PC-3 (cell line): ENCODE data around the gene RASAL2. TPM values are rescaled to one million over a fixed set of nuclear protein-coding genes. Genes with fewer than 3 reads are reported as not detected.

Experiments used
- ATAC-seq: fragments of 200-7000 bp; cut with Tn5 transposase; 2 replicates; pipeline ENCODE4 v1.9.1; 2020; ENCODE audit warnings: mild to moderate bottlenecking, moderate library complexity
- BruUV-seq: library from RNA; stranded (reverse); fragments of 400-500 nt; replicated peaks from 2 replicates; lab custom pipeline; 2021; lab: Mats Ljungman, UMichigan
- CTCF ChIA-PET: fragments of 300-600 bp; sonication (Branson Sonifier 250); formaldehyde crosslinking; loops from one replicate; lab custom pipeline; 2022; ENCODE audit warnings: antibody characterized with exemption; lab: Charles Lee
- POLR2A ChIA-PET: fragments of 300-600 bp; sonication (Branson Sonifier 250); formaldehyde crosslinking; loops from one replicate; lab custom pipeline; 2022; ENCODE audit warnings: antibody characterized with exemption; ENCODE audit not compliant: unreplicated experiment; lab: Charles Lee
- DNase-seq: peaks from one replicate; pipeline ENCODE4 v3.0.0-alpha.2; 2015
- H2AFZ ChIP-seq: fragments of 300-600 bp; sonication (generic); 2 replicates; pipeline ENCODE4 v1.6.0; 2016; ENCODE audit warnings: antibody characterized with exemption, low read length
- H3F3A ChIP-seq: fragments of 300-600 bp; sonication (generic); one replicate; pipeline ENCODE4 v1.6.0; 2017; ENCODE audit warnings: antibody characterized with exemption, low read length, control low read depth, mild to moderate bottlenecking; ENCODE audit not compliant: unreplicated experiment
- H3K27ac ChIP-seq: fragments of 300-600 bp; sonication (generic); 2 replicates; pipeline ENCODE4 v1.5.1; 2016; ENCODE audit warnings: mild to moderate bottlenecking, low read length
- H3K27me3 ChIP-seq: fragments of 300-600 bp; sonication (generic); 2 replicates; pipeline ENCODE4 v1.6.1; 2016; ENCODE audit warnings: low read length, mixed read lengths
- H3K36me3 ChIP-seq: fragments of 300-600 bp; sonication (generic); 2 replicates; pipeline ENCODE4 v1.6.1; 2016; ENCODE audit warnings: low read depth, mixed run types, low read length, mixed read lengths
- H3K4me1 ChIP-seq: fragments of 300-600 bp; sonication (generic); 2 replicates; pipeline ENCODE4 v1.5.1; 2016; ENCODE audit warnings: low read length; ENCODE audit not compliant: insufficient read depth
- H3K4me2 ChIP-seq: fragments of 300-600 bp; sonication (generic); 2 replicates; pipeline ENCODE4 v1.6.0; 2016; ENCODE audit warnings: low read length
- H3K4me3 ChIP-seq: fragments of 300-600 bp; sonication (generic); 2 replicates; pipeline ENCODE4 v1.5.1; 2016; ENCODE audit warnings: mild to moderate bottlenecking, low read length, mixed read lengths
- H3K79me2 ChIP-seq: fragments of 300-600 bp; sonication (generic); 2 replicates; pipeline ENCODE4 v1.6.1; 2017; ENCODE audit warnings: low read length, mixed read lengths
- H3K9ac ChIP-seq: fragments of 300-600 bp; sonication (generic); 2 replicates; pipeline ENCODE4 v1.6.0; 2016; ENCODE audit warnings: mild to moderate bottlenecking, low read length
- H3K9me2 ChIP-seq: fragments of 300-600 bp; sonication (generic); replicated peaks from 2 replicates; pipeline ENCODE4 v1.6.1; 2016; ENCODE audit warnings: mixed run types, low read length, mixed read lengths
- H3K9me3 ChIP-seq: fragments of 300-600 bp; sonication (generic); 2 replicates; pipeline ENCODE4 v1.6.1; 2016; ENCODE audit warnings: low read length, mixed read lengths
- H4K20me1 ChIP-seq: fragments of 300-600 bp; sonication (generic); 2 replicates; pipeline ENCODE4 v1.6.1; 2016; ENCODE audit warnings: low read length, mixed read lengths
- CTCF ChIP-seq: fragments of 300-600 bp; sonication (generic); conservative IDR thresholded peaks from 2 replicates; pipeline ENCODE4 v1.5.1; 2017; ENCODE audit warnings: antibody characterized with exemption, low read depth, mild to moderate bottlenecking, low read length
- EZH2 ChIP-seq: fragments of 300-600 bp; sonication (generic); IDR thresholded peaks from one replicate; pipeline ENCODE4 v1.6.1; 2017; ENCODE audit warnings: antibody characterized with exemption, mild to moderate bottlenecking, low read length; ENCODE audit not compliant: unreplicated experiment
- EZH2phosphoT487 ChIP-seq: fragments of 300-600 bp; sonication (generic); IDR thresholded peaks from 2 replicates; pipeline ENCODE4 v1.6.1; 2018; ENCODE audit warnings: mild to moderate bottlenecking, antibody characterized with exemption, low read length, borderline replicate concordance
- intact Hi-C: fragments of 100-400 bp; cut with micrococcal nuclease; formaldehyde crosslinking; loops from 2 replicates; pipeline ENCODE4 v1.9.0; 2023
- total RNA-seq: library from RNA; depleted of rRNA; stranded (reverse); fragments of >200 nt; gene quantifications from 2 replicates; pipeline ENCODE4 v1.2.3, GENCODE V29; 2014; rRNA removed

The RASAL2 gene
- total RNA-seq, 1 experiment from 2014 or later: 7.9 TPM

GRCh38 chr1:178533121-178533946 is 439.4 kb downstream of the RASAL2 start:
- Histone ChIP-seq H3F3A (peaks cover 4% of the 10 kb centered on the region), H3K9me2 (no peaks in the 10 kb centered on the region), H3K79me2 (no peaks in the 10 kb centered on the region), H3K9me3 (no peaks in the 10 kb centered on the region), H3K36me3 (no peaks in the 10 kb centered on the region), H3K27ac (no peak overlapping the region), H3K4me1 (peaks cover 54% of the 10 kb centered on the region), H4K20me1 (no peaks in the 10 kb centered on the region), H3K9ac (no peak overlapping the region), H3K4me2 (no peak overlapping the region), H2AFZ (no peak overlapping the region), H3K4me3 (no peak overlapping the region), H3K27me3 (no peaks in the 10 kb centered on the region)
- TF ChIP-seq EZH2phosphoT487: no peak
- TF ChIP-seq CTCF: no peak
- no peak for TF ChIP-seq EZH2
- intact Hi-C loops: loop anchor here (2.0 to 10.0 kb wide), 3 partner anchors 221 to 467 kb away; no protein-coding TSS in a partner anchor
- no peak for DNase-seq
- ATAC-seq: no peak
- CTCF ChIA-PET: interaction anchor here (0.7 to 2.1 kb wide), 5 partner anchors 57 to 549 kb away, joined by 3 to 7 read pairs (median 4); no protein-coding TSS in a partner anchor
- POLR2A ChIA-PET: no interaction called here
- no TSS peak for BruUV-seq

Other genes starting within 250 kb of the RASAL2 start
- gene SEC16B, start 124.0 kb upstream of the RASAL2 start, total RNA-seq: 0.07 and 0.40 TPM in 2 replicates